ENCODE measurements around the gene CTTNBP2. TPM values are rescaled to one million over a fixed set of nuclear protein-coding genes. Genes with fewer than 3 reads are reported as not detected.

Gene CTTNBP2
- total and polyA plus RNA-seq, 2 of the 4 experiments (the other 2 are of a cell fraction): 6.6 to 11.3 TPM

DNA sequence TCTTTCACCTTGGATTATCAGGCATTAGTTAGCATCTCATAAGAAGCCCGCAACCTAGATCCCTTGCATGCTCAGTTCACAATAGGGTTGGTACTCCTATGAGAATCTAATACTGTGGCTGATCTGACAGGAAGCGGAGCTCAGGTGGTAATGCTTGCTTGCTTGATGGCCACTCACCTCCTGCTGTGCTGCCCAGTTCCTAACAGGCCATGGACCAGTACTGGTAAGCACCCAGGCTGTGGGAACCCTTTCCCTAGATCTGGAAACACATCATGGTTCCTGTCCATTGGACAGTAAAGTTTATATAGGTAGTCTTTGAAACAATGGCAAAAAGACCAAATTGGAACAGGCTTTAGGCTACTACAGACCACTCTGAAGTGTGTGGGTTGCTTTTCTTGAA, 9.4 kb upstream of the CTTNBP2 start:
- ATAC-seq (ENCODE audit: low read depth): no peak
- intact Hi-C loops (cut with micrococcal nuclease): no loop called here

More for the DNA sequence above, 9.4 kb upstream of the CTTNBP2 start:
- Histone ChIP-seq H2AK9ac (replicated peaks; ENCODE audit: low read depth, low read length, poor library complexity) (no peak overlapping the region), H3K27ac (ENCODE audit: insufficient read depth, low read length) (no peak overlapping the region), H3K9ac (ENCODE audit: low read depth, low read length) (no peak overlapping the region), H4K20me1 (ENCODE audit: insufficient read depth, low read length) (no peaks in the 10 kb centered on the region), H2AK5ac (ENCODE audit: low read depth, low read length) (no peak overlapping the region), H3K4me1 (ENCODE audit: control insufficient read depth, insufficient read depth, low read length) (no peaks in the 10 kb centered on the region), H3K79me1 (ENCODE audit: low read depth in 1 of 2, low read length in 2 of 2) (no peaks in the 10 kb centered on the region), H3K4ac (ENCODE audit: low read depth, low read length) (no peak overlapping the region), H3K36me3 (ENCODE audit: control insufficient read depth, insufficient read depth, low read length) (no peaks in the 10 kb centered on the region), H2BK120ac (ENCODE audit: low read depth, low read length) (no peak overlapping the region), H3K23ac (ENCODE audit: low read depth, low read length) (no peak overlapping the region), H3K9me1 (ENCODE audit: insufficient read depth, low read length) (no peaks in the 10 kb centered on the region), H3K56ac (ENCODE audit: extremely low read depth, insufficient read depth, low read length) (no peak overlapping the region), H3K27me3 (ENCODE audit: control insufficient read depth, insufficient read depth, low read length) (peaks cover 2% of the 10 kb centered on the region; the same call in 1 of the 2 replicates), H3K4me3 (ENCODE audit: insufficient read depth, low read depth, low read length) (no peak overlapping the region), H3K18ac (ENCODE audit: low read depth, low read length) (no peak overlapping the region), H2AFZ (replicated peaks; ENCODE audit: low read length, poor library complexity) (no peak overlapping the region), H4K5ac (ENCODE audit: low read depth, low read length) (no peak overlapping the region), H3K9me3 (ENCODE audit: control insufficient read depth, insufficient read depth, low read length) (no peaks in the 10 kb centered on the region), H2BK20ac (ENCODE audit: low read depth, low read length) (no peak overlapping the region), H2BK15ac (ENCODE audit: low read depth, low read length) (no peak overlapping the region), H4K91ac (ENCODE audit: insufficient read depth, low read depth, low read length) (no peak overlapping the region), H2BK5ac (ENCODE audit: low read depth, low read length, poor library complexity, severe bottlenecking) (no peak overlapping the region), H3K14ac (replicated peaks; ENCODE audit: low read depth, low read length) (no peak overlapping the region), H3K4me2 (ENCODE audit: low read depth, low read length) (no peak overlapping the region), H4K8ac (ENCODE audit: low read depth in 2 of 2, low read length in 2 of 2) (no peak overlapping the region)
- BruUV-seq (replicated peaks): no TSS peak
- CTCF ChIA-PET: interaction anchor here (1.1 kb wide), 1 partner anchor 8 kb away, joined by 3 read pairs; no protein-coding TSS in a partner anchor
- POLR2A ChIA-PET (ENCODE audit: unreplicated experiment): no interaction called here
- WGBS, 2 experiments (ENCODE audit: extremely low coverage in 2 of 2, insufficient read length in 1 of 2): no CpG with 5 or more reads among the region's 2 CpGs
- dilution Hi-C loops (cut with HindIII; ENCODE audit: low sequenced_read_pairs, unreplicated experiment): no loop called here
- in situ Hi-C loops (cut with MboI; ENCODE audit: low sequenced_read_pairs): no loop called here
- TF ChIP-seq MAZ (IDR thresholded peaks at IDR 0.05; ENCODE audit: borderline replicate concordance, low read depth, low read length) (no peak), FOS (IDR thresholded peaks at IDR 0.05; ENCODE audit: low read depth, low read length) (no peak), POLR2A (IDR thresholded peaks at IDR 0.05; ENCODE audit: low read depth, low read length) (no peak)
- no peak for DNase-seq
